ENCODE results near the gene VWDE. TPM values are rescaled to one million over a fixed set of nuclear protein-coding genes. Genes with fewer than 3 reads are reported as not detected.
"Not testable (repeated sequence)": the region's sequence is repeated elsewhere in the genome, so short reads cannot be mapped to it uniquely, and the experiment has no call there.

VWDE gene
- total RNA-seq, 1 experiment from 2014 or later: 13.7 TPM

GRCh38 chr7:12403287-12404181, at the start of gene VWDE (continued):
- no peak for TF ChIP-seq REST (IDR thresholded peaks at IDR 0.05; ENCODE audit: low read depth)

GRCh38 chr7:12453136-12453535, 49.5 kb upstream of the VWDE start:
- H3K9ac ChIP-seq (ENCODE audit: low read length); ATAC-seq; H3K27ac ChIP-seq (ENCODE audit: low read depth, low read length); H3K4me1 ChIP-seq (ENCODE audit: control insufficient read depth in 1 of 2, insufficient read depth in 2 of 2, low read length in 2 of 2); H4K20me1 ChIP-seq (ENCODE audit: insufficient read depth); POLR2A ChIA-PET; H2AFZ ChIP-seq (ENCODE audit: low read depth, low read length, poor library complexity, severe bottlenecking); H3K4me3 ChIP-seq (replicated peaks in 1 of 2; ENCODE audit: low read depth in 1 of 2, low read length in 2 of 2); H3K79me2 ChIP-seq (ENCODE audit: insufficient read depth, low read length); H3K4me2 ChIP-seq (ENCODE audit: low read length); H3K27me3 ChIP-seq (ENCODE audit: insufficient read depth, low read length); RAD21 ChIA-PET (ENCODE audit: low non-redundant PET in 1 of 2, low total read pairs in 2 of 2, uncharacterized antibody in 2 of 2, unreplicated experiment in 2 of 2); CTCF ChIA-PET; H3K9me3 ChIP-seq (ENCODE audit: control insufficient read depth in 1 of 2, insufficient read depth in 1 of 2, low read depth in 1 of 2, low read length in 2 of 2); BruUV-seq (replicated peaks); DNase-seq (ENCODE audit: low read depth, low spot score); H3K9me2 ChIP-seq (ENCODE audit: insufficient read depth); H3K36me3 ChIP-seq (ENCODE audit: control insufficient read depth in 1 of 2, insufficient read depth in 2 of 2, low read length in 2 of 2): not testable (repeated sequence)
- intact Hi-C loops (cut with micrococcal nuclease): loop anchor here (10.0 kb wide), 1 partner anchor 172 kb away; no protein-coding TSS in a partner anchor
